Measurements from ENCODE around the gene RRM2. TPM values are rescaled to one million over a fixed set of nuclear protein-coding genes. Genes with fewer than 3 reads are reported as not detected.

The RRM2 gene
- total RNA-seq, 1 donor from 2014 or later = 17.3 TPM

- no peak for DNase-seq
Measured at GRCh38 chr2:10158681-10159080, 36.1 kb downstream of the RRM2 start.

GRCh38 chr2:10159086-10159485, 36.5 kb downstream of the RRM2 start:
- DNase-seq = no peak

GRCh38 chr2:10159581-10160131, 37.1 kb downstream of the RRM2 start:
- no peak for DNase-seq

GRCh38 chr2:10160203-10160955, 37.8 kb downstream of the RRM2 start:
- no peak for DNase-seq

- DNase-seq = no peak
Measured at GRCh38 chr2:10161206-10161931, 38.8 kb downstream of the RRM2 start.

- DNase-seq = no peak
Measured at GRCh38 chr2:10161961-10162441, 39.5 kb downstream of the RRM2 start.

- DNase-seq = no peak
Measured at GRCh38 chr2:10162586-10163497, 40.3 kb downstream of the RRM2 start.

GRCh38 chr2:10163498-10164486, 41.3 kb downstream of the RRM2 start:
- DNase-seq = no peak

- DNase-seq = no peak
Measured at GRCh38 chr2:10164601-10165000, 42.1 kb downstream of the RRM2 start.

- DNase-seq = no peak
Measured at GRCh38 chr2:10165282-10165681, 42.7 kb downstream of the RRM2 start.

- DNase-seq = no peak
Measured at GRCh38 chr2:10165861-10166675, 43.5 kb downstream of the RRM2 start.

- no peak for DNase-seq
Measured at GRCh38 chr2:10166676-10167292, 44.2 kb downstream of the RRM2 start.

- no peak for DNase-seq
Measured at GRCh38 chr2:10167316-10167715, 44.8 kb downstream of the RRM2 start.

GRCh38 chr2:10168221-10168620, 45.7 kb downstream of the RRM2 start:
- no peak for DNase-seq

- no peak for DNase-seq
Measured at GRCh38 chr2:10169053-10169578, 46.6 kb downstream of the RRM2 start.

GRCh38 chr2:10169581-10169980, 47.0 kb downstream of the RRM2 start:
- DNase-seq = no peak

GRCh38 chr2:10170256-10170655, 47.7 kb downstream of the RRM2 start:
- no peak for DNase-seq

- no peak for DNase-seq
Measured at GRCh38 chr2:10171006-10171800, 48.7 kb downstream of the RRM2 start.

All from skin of body (tissue), 2 donors.